Mesothelial cell of epicardium (in vitro differentiated cells): ENCODE measurements around the gene TYROBP. TPM values are rescaled to one million over a fixed set of nuclear protein-coding genes. Genes with fewer than 3 reads are reported as not detected.

Experiments used
- DNase-seq, 2 experiments: peaks; one replicate each; pipeline ENCODE4 v3.0.0; 2021; ENCODE audit warnings: low spot score in 2 of 2; ENCODE audit not compliant: unreplicated experiment in 2 of 2
- H3K27ac Mint-ChIP-seq: 2 replicates; pipeline ENCODE4 v1.8.0; 2021; ENCODE audit warnings: mixed read lengths
- H3K27me3 Mint-ChIP-seq: 2 replicates; pipeline ENCODE4 v1.8.0; 2021; ENCODE audit warnings: low read depth, mixed read lengths
- H3K36me3 Mint-ChIP-seq: 2 replicates; pipeline ENCODE4 v1.8.0; 2021; ENCODE audit warnings: mixed read lengths
- H3K4me1 Mint-ChIP-seq: 2 replicates; pipeline ENCODE4 v1.8.0; 2021; ENCODE audit warnings: mixed read lengths
- H3K4me3 Mint-ChIP-seq: 2 replicates; pipeline ENCODE4 v1.8.0; 2021; ENCODE audit warnings: mild to moderate bottlenecking, moderate library complexity, mixed read lengths
- H3K9me3 Mint-ChIP-seq: 2 replicates; pipeline ENCODE4 v1.8.0; 2021; ENCODE audit warnings: mixed read lengths
- total RNA-seq: library from RNA; stranded (reverse); gene quantifications from 3 replicates; pipeline ENCODE4 v1.2.1, GENCODE V29; 2021
- TF ChIP-seq, protein P1 (sequence below): fragments of 200-600 bp; sonication (generic); IDR thresholded peaks from one replicate; pipeline ENCODE4 v1.5.0; 2021; ENCODE audit warnings: antibody characterized with exemption; ENCODE audit not compliant: unreplicated experiment

TYROBP gene
- total RNA-seq, 1 donor from 2014 or later, result not detected

- H3K4me1 Mint-ChIP-seq, result peaks cover 3% of the 10 kb centered on the region
- no peak for DNase-seq
- no peaks in the 10 kb centered on the region for H3K27me3 Mint-ChIP-seq
- H3K27ac Mint-ChIP-seq, result no peak overlapping the region
- H3K9me3 Mint-ChIP-seq, result no peaks in the 10 kb centered on the region
- no peak overlapping the region for H3K4me3 Mint-ChIP-seq
- TF ChIP-seq, protein P1, sequence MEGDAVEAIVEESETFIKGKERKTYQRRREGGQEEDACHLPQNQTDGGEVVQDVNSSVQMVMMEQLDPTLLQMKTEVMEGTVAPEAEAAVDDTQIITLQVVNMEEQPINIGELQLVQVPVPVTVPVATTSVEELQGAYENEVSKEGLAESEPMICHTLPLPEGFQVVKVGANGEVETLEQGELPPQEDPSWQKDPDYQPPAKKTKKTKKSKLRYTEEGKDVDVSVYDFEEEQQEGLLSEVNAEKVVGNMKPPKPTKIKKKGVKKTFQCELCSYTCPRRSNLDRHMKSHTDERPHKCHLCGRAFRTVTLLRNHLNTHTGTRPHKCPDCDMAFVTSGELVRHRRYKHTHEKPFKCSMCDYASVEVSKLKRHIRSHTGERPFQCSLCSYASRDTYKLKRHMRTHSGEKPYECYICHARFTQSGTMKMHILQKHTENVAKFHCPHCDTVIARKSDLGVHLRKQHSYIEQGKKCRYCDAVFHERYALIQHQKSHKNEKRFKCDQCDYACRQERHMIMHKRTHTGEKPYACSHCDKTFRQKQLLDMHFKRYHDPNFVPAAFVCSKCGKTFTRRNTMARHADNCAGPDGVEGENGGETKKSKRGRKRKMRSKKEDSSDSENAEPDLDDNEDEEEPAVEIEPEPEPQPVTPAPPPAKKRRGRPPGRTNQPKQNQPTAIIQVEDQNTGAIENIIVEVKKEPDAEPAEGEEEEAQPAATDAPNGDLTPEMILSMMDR, result no peak
- H3K36me3 Mint-ChIP-seq, result peaks cover 22% of the 10 kb centered on the region
Observed at GRCh38 chr19:35944556-35944955, 36.5 kb upstream of the TYROBP start.

GRCh38 chr19:35943321-35944301 lies 35.5 kb upstream of the TYROBP start:
- no peak overlapping the region for H3K27ac Mint-ChIP-seq
- no peaks in the 10 kb centered on the region for H3K9me3 Mint-ChIP-seq
- H3K4me3 Mint-ChIP-seq, result no peak overlapping the region
- peaks cover 22% of the 10 kb centered on the region for H3K36me3 Mint-ChIP-seq
- H3K4me1 Mint-ChIP-seq, result peaks cover 3% of the 10 kb centered on the region
- TF ChIP-seq, protein P1, result no peak
- H3K27me3 Mint-ChIP-seq, result no peaks in the 10 kb centered on the region
- DNase-seq, result no peak

DNA sequence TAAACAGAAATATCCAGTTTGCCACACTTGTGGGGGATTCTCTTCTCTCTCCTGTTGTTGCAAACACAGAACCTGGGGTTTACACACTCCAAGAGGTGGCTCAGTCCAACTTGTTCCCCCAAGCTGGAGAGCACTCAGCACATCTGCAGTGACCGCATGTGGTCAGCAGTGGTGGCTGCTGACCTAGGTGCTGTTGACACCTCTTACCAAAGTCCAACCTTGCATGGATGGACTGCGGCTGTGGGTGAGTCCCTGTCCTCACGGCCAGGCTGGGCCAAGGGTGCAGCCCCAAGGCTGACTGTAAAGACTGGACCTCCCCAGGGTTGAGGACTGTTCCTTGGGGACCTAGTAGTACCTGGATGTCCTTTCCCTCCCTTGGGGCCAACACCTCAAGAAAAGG lies 34.1 kb upstream of the TYROBP start:
- no peak for DNase-seq
- H3K36me3 Mint-ChIP-seq, result peaks cover 22% of the 10 kb centered on the region
- peaks cover 16% of the 10 kb centered on the region for H3K4me1 Mint-ChIP-seq
- TF ChIP-seq, protein P1, result no peak
- no peaks in the 10 kb centered on the region for H3K27me3 Mint-ChIP-seq
- no peak overlapping the region for H3K27ac Mint-ChIP-seq
- no peaks in the 10 kb centered on the region for H3K9me3 Mint-ChIP-seq
- H3K4me3 Mint-ChIP-seq, result no peak overlapping the region

DNA sequence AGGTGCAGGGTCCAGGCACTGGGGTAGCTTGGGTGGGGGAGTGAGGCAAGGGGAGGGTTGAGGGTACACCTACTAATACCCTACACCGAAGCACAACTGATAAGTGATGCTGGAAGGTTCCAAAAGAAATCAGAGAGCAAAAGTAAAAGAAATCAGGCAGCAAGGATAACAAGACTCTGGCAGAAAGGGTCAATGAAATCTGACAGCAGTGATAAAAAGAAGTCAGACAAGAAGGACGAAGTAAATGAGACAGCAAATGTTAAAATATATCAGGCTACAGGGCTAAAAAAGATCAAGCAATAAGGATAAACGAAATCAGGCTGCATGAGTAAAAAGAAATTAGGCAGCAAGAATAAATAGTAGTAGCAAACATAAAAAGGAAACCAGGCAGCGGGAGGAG lies 32.7 kb upstream of the TYROBP start:
- Mint-ChIP-seq H3K27ac (no peak overlapping the region), H3K9me3 (no peaks in the 10 kb centered on the region), H3K36me3 (peaks cover 22% of the 10 kb centered on the region), H3K4me3 (no peak overlapping the region), H3K27me3 (no peaks in the 10 kb centered on the region), H3K4me1 (peaks cover 22% of the 10 kb centered on the region)
- TF ChIP-seq, protein P1, result no peak
- no peak for DNase-seq

- no peaks in the 10 kb centered on the region for H3K27me3 Mint-ChIP-seq
- peaks cover 22% of the 10 kb centered on the region for H3K36me3 Mint-ChIP-seq
- H3K27ac Mint-ChIP-seq, result no peak overlapping the region
- no peak overlapping the region for H3K4me3 Mint-ChIP-seq
- no peaks in the 10 kb centered on the region for H3K9me3 Mint-ChIP-seq
- H3K4me1 Mint-ChIP-seq, result peaks cover 27% of the 10 kb centered on the region
- TF ChIP-seq, protein P1, result no peak
- no peak for DNase-seq
Observed at GRCh38 chr19:35940078-35940775, 32.1 kb upstream of the TYROBP start.
